Spleen (tissue), 11 donors: ENCODE data around the gene RBMS3. TPM values are rescaled to one million over a fixed set of nuclear protein-coding genes. Genes with fewer than 3 reads are reported as not detected.

Experiments
- DNase-seq: peaks from one replicate; pipeline ENCODE4 v3.0.0-alpha.2; 2020
- H3K27ac ChIP-seq, 8 donors: fragments of 200-600 bp; sonication (generic) in 7 of 8; 1 replicate in 4 of 8; 2 replicates in 4 of 8; pipeline versions ENCODE4 v1.5.0 to v1.8.0; 2016 to 2021; ENCODE audit warnings: inconsistent platforms in 4 of 8, mild to moderate bottlenecking in 4 of 8, moderate library complexity in 1 of 8
- H3K27me3 ChIP-seq, 7 donors: fragments of 200-600 bp; sonication (generic) in 6 of 7; replicated peaks in 1 of 7; 1 replicate in 4 of 7; 2 replicates in 3 of 7; pipeline versions ENCODE4 v1.5.0 to v1.8.0; 2016 to 2021; ENCODE audit warnings: inconsistent platforms in 3 of 7, mild to moderate bottlenecking in 1 of 7
- H3K36me3 ChIP-seq, 6 donors: fragments of 200-600 bp; sonication (generic) in 5 of 6; 1 replicate in 4 of 6; 2 replicates in 2 of 6; pipeline versions ENCODE4 v1.5.0 to v1.8.0; 2016 to 2021; ENCODE audit warnings: inconsistent platforms in 2 of 6
- H3K4me1 ChIP-seq, 6 donors: fragments of 200-600 bp; sonication (generic) in 5 of 6; 1 replicate in 3 of 6; 2 replicates in 3 of 6; pipeline versions ENCODE4 v1.5.0 to v1.8.0; 2016 to 2021; ENCODE audit warnings: inconsistent platforms in 3 of 6
- H3K4me3 ChIP-seq, 8 donors: fragments of 200-600 bp; sonication (generic) in 7 of 8; 1 replicate in 4 of 8; 2 replicates in 4 of 8; pipeline versions ENCODE4 v1.5.0 to v1.8.0; 2016 to 2021; ENCODE audit warnings: inconsistent platforms in 4 of 8, mild to moderate bottlenecking in 4 of 8, moderate library complexity in 2 of 8
- H3K9me3 ChIP-seq, 8 donors: fragments of 200-600 bp; sonication (generic) in 7 of 8; 1 replicate in 4 of 8; 2 replicates in 4 of 8; pipeline versions ENCODE4 v1.5.0 to v1.8.0; 2016 to 2021; ENCODE audit warnings: inconsistent platforms in 4 of 8
- POLR2A ChIP-seq, 3 donors: fragments of 450-650 bp; IDR thresholded peaks; one replicate each; pipeline ENCODE4 v1.5.1; 2017; ENCODE audit warnings: antibody characterized with exemption in 3 of 3, mild to moderate bottlenecking in 1 of 3
- POLR2AphosphoS5 ChIP-seq, 3 donors: sonication (generic); formaldehyde crosslinking; IDR thresholded peaks; one replicate each; pipeline ENCODE4 v1.5.1; 2017; ENCODE audit warnings: antibody characterized with exemption in 3 of 3
- WGBS, 5 donors: extraction: QIAGEN DNeasy Blood & Tissue Kit in 3 of 5; methylation state at CpG; one replicate each; pipeline versions ENCODE4 v1.1.5 to v1.1.7; 2013 to 2018; 5-methylcytosine and 5-hydroxymethylcytosine counted together
- intact Hi-C: fragments of 100-400 bp; cut with DNase I; formaldehyde crosslinking; loops from one replicate; pipeline ENCODE4 v1.15.0; 2023; ENCODE audit warnings: low total_unique reads
- polyA plus RNA-seq, 3 donors: library from polyadenylated mRNA; stranded (reverse); fragments of 200-250 nt; gene quantifications; one replicate each; pipeline ENCODE4 v1.2.1, GENCODE V29; 2013
- total RNA-seq, 7 donors: library from RNA; depleted of rRNA in 3 of 7; stranded (reverse); fragments of >200 nt in 3 of 7; fragmentation: NEBNext Ultra II Directional in 4 of 7; extraction: Animal tissue kit (Norgen Biotek cat#: 25700) in 4 of 7; gene quantifications; one replicate each; pipeline versions ENCODE4 v1.1.0 to v1.2.1, GENCODE V29; 2016 to 2021
- TF ChIP-seq, protein P1 (sequence below), 11 experiments: fragments of 200-600 bp in 7 of 11; fragments of 450-650 bp in 4 of 11; sonication (generic) in 4 of 11; IDR thresholded peaks in 8 of 11; conservative IDR thresholded peaks in 3 of 11; 1 replicate in 7 of 11; 2 replicates in 4 of 11; pipeline versions ENCODE4 v1.4.0 to v1.8.0; 2016 to 2021; ENCODE audit warnings: antibody characterized with exemption in 11 of 11, inconsistent platforms in 4 of 11, mild to moderate bottlenecking in 1 of 11
- donor health status: healthy with polysubstance abuse.
- donor health status: DM: no; HTN: no; CAD: no; lungs with moderate emphysema.
- donor health status: DM: no; HTN: no; CAD: no.
- donor health status: Bipolar disorder and iron deficiency.
- donor health status: healthy.
- donor health status: DM: no; HTN: no; CAD: no.
- donor health status: DM: yes; HTN: yes; CAD: no.

Gene RBMS3
- total and polyA plus RNA-seq, 10 donors: 2.6 to 81.9 (median 52.5) TPM

DNA sequence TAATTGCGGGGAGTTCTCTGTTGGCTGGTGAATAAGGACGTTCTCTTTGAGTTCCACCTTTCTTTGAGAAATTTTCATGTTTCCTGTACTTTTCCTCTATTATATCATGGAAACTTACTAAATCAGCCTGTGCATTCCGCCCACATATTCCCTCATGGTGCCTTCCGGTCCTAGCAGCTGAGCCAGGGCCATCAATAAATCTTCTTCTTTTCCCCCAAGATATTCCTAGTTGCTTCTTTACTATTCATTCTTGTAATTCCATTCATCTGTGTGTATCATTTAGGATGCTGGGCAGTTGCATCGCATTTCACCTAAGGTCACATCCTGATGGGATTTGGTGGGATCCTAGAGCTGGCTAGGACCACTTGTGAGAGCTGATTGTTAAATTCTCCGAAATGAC lies 139.2 kb downstream of the RBMS3 start:
- H3K9me3 ChIP-seq: no peaks in the 10 kb centered on the region
- H3K27ac ChIP-seq: no peak overlapping the region
- intact Hi-C loops: no loop called here
- WGBS, 5 donors: 90 to 96% (median 93%) methylated on average over 6 of the region's 6 CpGs
- TF ChIP-seq POLR2A (IDR thresholded peaks at IDR 0.05): no peak
- TF ChIP-seq POLR2AphosphoS5 (IDR thresholded peaks at IDR 0.05): no peak
- TF ChIP-seq, protein P1, sequence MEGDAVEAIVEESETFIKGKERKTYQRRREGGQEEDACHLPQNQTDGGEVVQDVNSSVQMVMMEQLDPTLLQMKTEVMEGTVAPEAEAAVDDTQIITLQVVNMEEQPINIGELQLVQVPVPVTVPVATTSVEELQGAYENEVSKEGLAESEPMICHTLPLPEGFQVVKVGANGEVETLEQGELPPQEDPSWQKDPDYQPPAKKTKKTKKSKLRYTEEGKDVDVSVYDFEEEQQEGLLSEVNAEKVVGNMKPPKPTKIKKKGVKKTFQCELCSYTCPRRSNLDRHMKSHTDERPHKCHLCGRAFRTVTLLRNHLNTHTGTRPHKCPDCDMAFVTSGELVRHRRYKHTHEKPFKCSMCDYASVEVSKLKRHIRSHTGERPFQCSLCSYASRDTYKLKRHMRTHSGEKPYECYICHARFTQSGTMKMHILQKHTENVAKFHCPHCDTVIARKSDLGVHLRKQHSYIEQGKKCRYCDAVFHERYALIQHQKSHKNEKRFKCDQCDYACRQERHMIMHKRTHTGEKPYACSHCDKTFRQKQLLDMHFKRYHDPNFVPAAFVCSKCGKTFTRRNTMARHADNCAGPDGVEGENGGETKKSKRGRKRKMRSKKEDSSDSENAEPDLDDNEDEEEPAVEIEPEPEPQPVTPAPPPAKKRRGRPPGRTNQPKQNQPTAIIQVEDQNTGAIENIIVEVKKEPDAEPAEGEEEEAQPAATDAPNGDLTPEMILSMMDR (IDR thresholded peaks at IDR 0.05 in 8 of 11, conservative IDR thresholded peaks at IDR 0.05 in 3 of 11): no peak
- no peaks in the 10 kb centered on the region for H3K36me3 ChIP-seq
- H3K4me3 ChIP-seq: no peak overlapping the region
- no peak for DNase-seq
- H3K4me1 ChIP-seq: no peaks in the 10 kb centered on the region
- H3K27me3 ChIP-seq: no peaks in the 10 kb centered on the region

DNA sequence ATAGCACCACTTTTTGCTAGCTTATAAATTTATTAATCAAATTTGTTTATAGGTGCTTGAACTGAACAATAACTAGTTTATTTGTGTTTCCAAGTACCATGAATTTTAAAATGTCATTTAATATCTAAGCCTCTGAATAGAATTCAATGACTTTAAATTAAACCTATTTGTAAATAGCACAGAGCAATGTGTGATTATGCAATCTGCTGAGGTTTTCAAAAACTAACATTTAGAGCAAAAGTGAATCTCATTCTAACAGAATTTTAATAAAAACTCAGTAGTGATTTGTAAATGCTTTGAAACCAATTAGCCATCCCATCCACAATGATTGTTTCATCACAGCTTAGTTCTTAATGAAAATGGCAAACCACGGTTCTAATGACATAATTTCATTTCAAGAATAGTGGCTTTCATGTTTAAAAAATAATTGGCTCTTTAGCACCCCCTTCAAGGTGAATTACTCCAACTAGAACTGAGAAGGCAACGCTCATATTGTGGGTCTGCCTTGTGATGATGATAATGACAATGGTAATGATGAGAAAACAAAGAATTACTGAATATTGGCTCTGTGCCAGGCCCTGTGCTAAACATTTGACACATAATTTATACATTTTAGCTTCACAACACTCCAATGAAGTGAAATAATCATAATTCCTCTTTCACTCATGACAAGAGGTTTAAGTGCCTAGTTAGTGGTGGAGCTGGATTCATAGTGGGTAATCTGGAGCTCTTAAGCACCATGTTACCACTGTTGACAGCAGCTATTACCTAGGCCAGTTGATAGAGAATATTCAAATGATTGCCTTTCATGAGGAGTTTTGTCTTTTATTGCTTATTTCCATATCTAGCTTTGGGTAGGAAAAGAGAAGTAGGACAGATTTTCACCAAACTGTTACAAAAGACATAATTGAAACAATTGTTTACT lies 145.7 kb downstream of the RBMS3 start:
- Histone ChIP-seq H3K4me3 (no peak overlapping the region), H3K9me3 (no peaks in the 10 kb centered on the region), H3K4me1 (no peaks in the 10 kb centered on the region), H3K36me3 (no peaks in the 10 kb centered on the region), H3K27me3 (no peaks in the 10 kb centered on the region), H3K27ac (no peak overlapping the region)
- WGBS, 5 donors: 68 to 89% (median 82%) methylated on average over 2 of the region's 2 CpGs
- DNase-seq: no peak
- intact Hi-C loops: no loop called here
- TF ChIP-seq POLR2A (IDR thresholded peaks at IDR 0.05) (no peak), POLR2AphosphoS5 (IDR thresholded peaks at IDR 0.05) (no peak)
- TF ChIP-seq, protein P1 (IDR thresholded peaks at IDR 0.05 in 8 of 11, conservative IDR thresholded peaks at IDR 0.05 in 3 of 11): no peak

- Histone ChIP-seq H3K27me3 (no peaks in the 10 kb centered on the region), H3K4me1 (no peaks in the 10 kb centered on the region), H3K4me3 (no peak overlapping the region), H3K36me3 (no peaks in the 10 kb centered on the region), H3K9me3 (no peaks in the 10 kb centered on the region), H3K27ac (no peak overlapping the region)
- intact Hi-C loops: no loop called here
- DNase-seq: no peak
- TF ChIP-seq POLR2AphosphoS5 (IDR thresholded peaks at IDR 0.05): no peak
- WGBS, 5 donors: 80 to 91% (median 88%) methylated on average over 7 of the region's 7 CpGs
These were observed 146.6 kb downstream of the RBMS3 start for GRCh38 chr3:29427266-29428103.

- Histone ChIP-seq H3K27me3 (no peaks in the 10 kb centered on the region), H3K4me1 (no peaks in the 10 kb centered on the region), H3K9me3 (no peaks in the 10 kb centered on the region), H3K27ac (no peak overlapping the region), H3K4me3 (no peak overlapping the region), H3K36me3 (no peaks in the 10 kb centered on the region)
- intact Hi-C loops: no loop called here
- 54 to 81% (median 73%) methylated on average over 4 of the region's 4 CpGs for WGBS, 5 donors
- no peak for DNase-seq
- TF ChIP-seq, protein P1 (IDR thresholded peaks at IDR 0.05 in 8 of 11, conservative IDR thresholded peaks at IDR 0.05 in 3 of 11): no peak
- TF ChIP-seq POLR2A (IDR thresholded peaks at IDR 0.05): no peak
- TF ChIP-seq POLR2AphosphoS5 (IDR thresholded peaks at IDR 0.05): no peak
These were observed 148.3 kb downstream of the RBMS3 start for GRCh38 chr3:29429055-29429679.
